OCI-LY3 (cell line): ENCODE data around the gene APOL6.

Source experiments
- EZH2phosphoT487 ChIP-seq: fragments of 200-600 bp; shearing (Covaris generic); IDR thresholded peaks from 2 replicates; pipeline ENCODE4 v1.6.1; 2018; ENCODE audit warnings: antibody characterized with exemption, mixed run types, low read depth
- TF ChIP-seq, protein P1 (sequence below): fragments of 200-600, 300-600 bp; sonication (generic); IDR thresholded peaks from 2 replicates; pipeline ENCODE4 v1.5.1; 2014; ENCODE audit warnings: antibody characterized with exemption, low read length, low read depth

DNA sequence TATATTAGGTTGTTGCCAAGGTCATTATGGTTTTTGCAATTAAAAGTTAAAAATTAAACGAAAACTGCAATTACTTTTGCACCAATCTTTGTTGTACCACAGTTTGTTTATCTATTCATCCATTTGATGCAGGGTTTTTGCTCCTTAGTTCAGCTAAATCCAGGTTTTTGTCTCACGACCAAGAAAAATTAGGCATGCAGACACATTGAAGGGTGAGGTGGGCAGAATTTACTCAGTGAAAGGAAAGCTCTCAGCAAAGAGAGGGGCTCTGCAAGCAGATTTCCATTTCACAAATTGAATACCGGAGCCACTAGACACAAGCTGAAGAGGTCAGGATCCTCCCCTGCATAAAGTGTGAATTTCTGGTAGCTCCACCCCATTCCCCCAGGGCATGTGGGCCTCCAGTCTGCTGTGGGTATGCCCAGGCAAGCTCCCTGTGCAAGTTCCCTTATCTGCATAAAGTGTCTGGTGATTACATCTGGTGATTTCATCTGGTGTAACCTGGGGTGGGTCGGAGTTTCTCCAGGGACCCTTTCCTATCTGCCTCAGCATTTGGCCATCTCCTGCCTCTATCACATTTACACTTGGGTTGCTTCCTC lies 33.3 kb downstream of the APOL6 start:
- TF ChIP-seq, protein P1, sequence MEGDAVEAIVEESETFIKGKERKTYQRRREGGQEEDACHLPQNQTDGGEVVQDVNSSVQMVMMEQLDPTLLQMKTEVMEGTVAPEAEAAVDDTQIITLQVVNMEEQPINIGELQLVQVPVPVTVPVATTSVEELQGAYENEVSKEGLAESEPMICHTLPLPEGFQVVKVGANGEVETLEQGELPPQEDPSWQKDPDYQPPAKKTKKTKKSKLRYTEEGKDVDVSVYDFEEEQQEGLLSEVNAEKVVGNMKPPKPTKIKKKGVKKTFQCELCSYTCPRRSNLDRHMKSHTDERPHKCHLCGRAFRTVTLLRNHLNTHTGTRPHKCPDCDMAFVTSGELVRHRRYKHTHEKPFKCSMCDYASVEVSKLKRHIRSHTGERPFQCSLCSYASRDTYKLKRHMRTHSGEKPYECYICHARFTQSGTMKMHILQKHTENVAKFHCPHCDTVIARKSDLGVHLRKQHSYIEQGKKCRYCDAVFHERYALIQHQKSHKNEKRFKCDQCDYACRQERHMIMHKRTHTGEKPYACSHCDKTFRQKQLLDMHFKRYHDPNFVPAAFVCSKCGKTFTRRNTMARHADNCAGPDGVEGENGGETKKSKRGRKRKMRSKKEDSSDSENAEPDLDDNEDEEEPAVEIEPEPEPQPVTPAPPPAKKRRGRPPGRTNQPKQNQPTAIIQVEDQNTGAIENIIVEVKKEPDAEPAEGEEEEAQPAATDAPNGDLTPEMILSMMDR, result no peak
- TF ChIP-seq EZH2phosphoT487, result no peak
